ENCODE results near the gene TAF1B. TPM values are rescaled to one million over a fixed set of nuclear protein-coding genes. Genes with fewer than 3 reads are reported as not detected.
A peak's percentile ranks its signal among the peaks of the same experiment; 100 is the strongest.

Gene TAF1B
- total RNA-seq, 2 experiments from 2014 or later = 22.3 to 22.4 TPM

GRCh38 chr2:9908639-9909038 is 65.4 kb downstream of the TAF1B start:
- POLR2A ChIA-PET = no interaction called here
- H3K27me3 Mint-ChIP-seq = no peaks in the 10 kb centered on the region
- H3K27ac Mint-ChIP-seq = no peak overlapping the region
- no peak overlapping the region for H3K4me3 Mint-ChIP-seq
- no peaks in the 10 kb centered on the region for H3K4me1 Mint-ChIP-seq (ENCODE audit: low read depth)
- DNase-seq (no peak), ATAC-seq (no peak)
- intact Hi-C loops (cut with micrococcal nuclease) = no loop called here
- TF ChIP-seq, protein P1, sequence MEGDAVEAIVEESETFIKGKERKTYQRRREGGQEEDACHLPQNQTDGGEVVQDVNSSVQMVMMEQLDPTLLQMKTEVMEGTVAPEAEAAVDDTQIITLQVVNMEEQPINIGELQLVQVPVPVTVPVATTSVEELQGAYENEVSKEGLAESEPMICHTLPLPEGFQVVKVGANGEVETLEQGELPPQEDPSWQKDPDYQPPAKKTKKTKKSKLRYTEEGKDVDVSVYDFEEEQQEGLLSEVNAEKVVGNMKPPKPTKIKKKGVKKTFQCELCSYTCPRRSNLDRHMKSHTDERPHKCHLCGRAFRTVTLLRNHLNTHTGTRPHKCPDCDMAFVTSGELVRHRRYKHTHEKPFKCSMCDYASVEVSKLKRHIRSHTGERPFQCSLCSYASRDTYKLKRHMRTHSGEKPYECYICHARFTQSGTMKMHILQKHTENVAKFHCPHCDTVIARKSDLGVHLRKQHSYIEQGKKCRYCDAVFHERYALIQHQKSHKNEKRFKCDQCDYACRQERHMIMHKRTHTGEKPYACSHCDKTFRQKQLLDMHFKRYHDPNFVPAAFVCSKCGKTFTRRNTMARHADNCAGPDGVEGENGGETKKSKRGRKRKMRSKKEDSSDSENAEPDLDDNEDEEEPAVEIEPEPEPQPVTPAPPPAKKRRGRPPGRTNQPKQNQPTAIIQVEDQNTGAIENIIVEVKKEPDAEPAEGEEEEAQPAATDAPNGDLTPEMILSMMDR (IDR thresholded peaks at IDR 0.05) = no peak
- CTCF ChIA-PET = interaction anchor here (1.2 kb wide), 1 partner anchor 166 kb away, joined by 3 read pairs; no protein-coding TSS in a partner anchor
- H3K36me3 Mint-ChIP-seq (ENCODE audit: low read depth) = peaks cover 17% of the 10 kb centered on the region
- no peaks in the 10 kb centered on the region for H3K9me3 Mint-ChIP-seq

- POLR2A ChIA-PET = interaction anchor here (2.0 kb wide), 1 partner anchor 12 kb away, joined by 9 read pairs; no protein-coding TSS in a partner anchor
- ATAC-seq = no peak
- CTCF ChIA-PET = interaction anchor here (1.0 to 1.2 kb wide), 4 partner anchors 9 to 165 kb away, joined by 3 to 4 read pairs (median 4); no protein-coding TSS in a partner anchor
- Mint-ChIP-seq H3K9me3 (no peaks in the 10 kb centered on the region), H3K27ac (no peak overlapping the region), H3K27me3 (no peaks in the 10 kb centered on the region), H3K36me3 (ENCODE audit: low read depth) (peaks cover 20% of the 10 kb centered on the region), H3K4me3 (no peak overlapping the region), H3K4me1 (ENCODE audit: low read depth) (peaks cover 2% of the 10 kb centered on the region)
- TF ChIP-seq, protein P1 (IDR thresholded peaks at IDR 0.05) = no peak
- DNase-seq = no peak
- intact Hi-C loops (cut with micrococcal nuclease) = no loop called here
Measured at GRCh38 chr2:9909106-9909505, 65.8 kb downstream of the TAF1B start.

DNA sequence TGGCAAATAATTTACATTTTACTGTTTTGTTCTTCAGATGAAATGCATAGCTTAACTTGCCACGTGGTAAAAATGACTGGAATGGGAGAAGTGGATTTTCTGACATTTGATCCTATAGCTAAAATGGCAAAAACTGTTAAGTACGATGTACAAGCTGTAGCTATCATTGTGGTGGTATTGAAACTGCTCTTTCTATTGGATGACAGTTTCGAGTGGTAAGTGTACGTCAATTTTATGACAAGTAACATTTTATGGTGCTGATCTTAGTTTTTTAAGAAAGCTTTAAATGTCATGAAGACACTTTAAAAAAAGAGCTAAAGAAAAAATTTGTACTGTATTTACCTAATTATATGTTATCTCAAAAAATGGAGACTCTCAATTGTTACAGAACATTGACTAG is 67.4 kb downstream of the TAF1B start:
- Mint-ChIP-seq H3K4me3 (no peak overlapping the region), H3K27ac (no peak overlapping the region), H3K4me1 (ENCODE audit: low read depth) (peaks cover 10% of the 10 kb centered on the region), H3K27me3 (no peaks in the 10 kb centered on the region), H3K36me3 (ENCODE audit: low read depth) (peaks cover 25% of the 10 kb centered on the region), H3K9me3 (no peaks in the 10 kb centered on the region)
- POLR2A ChIA-PET = interaction anchor here (0.7 to 2.0 kb wide), 2 partner anchors 13 to 270 kb away, joined by 3 to 9 read pairs; no protein-coding TSS in a partner anchor
- ATAC-seq (no peak), DNase-seq (no peak)
- intact Hi-C loops (cut with micrococcal nuclease) = no loop called here
- TF ChIP-seq, protein P1 (IDR thresholded peaks at IDR 0.05) = no peak
- CTCF ChIA-PET = interaction anchor here (0.8 to 1.3 kb wide), 2 partner anchors 10 to 73 kb away, joined by 3 read pairs; no protein-coding TSS in a partner anchor

DNA sequence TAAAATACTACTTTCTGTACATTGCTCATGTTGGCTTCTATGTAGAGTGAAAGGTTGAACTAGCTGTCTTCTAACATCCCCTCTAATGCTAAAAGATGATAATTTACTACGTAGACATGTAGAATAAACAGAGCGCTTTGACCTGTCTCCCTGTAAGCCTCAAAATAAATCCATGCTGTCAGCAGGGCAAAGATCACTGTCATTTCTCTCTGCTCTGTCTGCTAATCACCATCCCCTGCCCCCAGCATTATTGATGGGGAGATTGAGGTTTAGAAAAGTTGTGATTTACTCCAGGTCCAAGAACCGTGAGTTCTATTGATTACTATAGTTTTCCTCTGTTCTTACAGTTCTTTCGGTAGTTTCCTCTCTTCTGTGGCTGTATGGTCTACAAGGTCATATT is 69.2 kb downstream of the TAF1B start:
- no peak overlapping the region for H3K4me3 Mint-ChIP-seq
- H3K27me3 Mint-ChIP-seq = no peaks in the 10 kb centered on the region
- POLR2A ChIA-PET = no interaction called here
- CTCF ChIA-PET = no interaction called here
- no peaks in the 10 kb centered on the region for H3K9me3 Mint-ChIP-seq
- H3K4me1 Mint-ChIP-seq (ENCODE audit: low read depth) = peaks cover 10% of the 10 kb centered on the region
- intact Hi-C loops (cut with micrococcal nuclease) = no loop called here
- TF ChIP-seq, protein P1 (IDR thresholded peaks at IDR 0.05) = no peak
- peaks cover 23% of the 10 kb centered on the region for H3K36me3 Mint-ChIP-seq (ENCODE audit: low read depth)
- DNase-seq (no peak), ATAC-seq (no peak)
- no peak overlapping the region for H3K27ac Mint-ChIP-seq

DNA sequence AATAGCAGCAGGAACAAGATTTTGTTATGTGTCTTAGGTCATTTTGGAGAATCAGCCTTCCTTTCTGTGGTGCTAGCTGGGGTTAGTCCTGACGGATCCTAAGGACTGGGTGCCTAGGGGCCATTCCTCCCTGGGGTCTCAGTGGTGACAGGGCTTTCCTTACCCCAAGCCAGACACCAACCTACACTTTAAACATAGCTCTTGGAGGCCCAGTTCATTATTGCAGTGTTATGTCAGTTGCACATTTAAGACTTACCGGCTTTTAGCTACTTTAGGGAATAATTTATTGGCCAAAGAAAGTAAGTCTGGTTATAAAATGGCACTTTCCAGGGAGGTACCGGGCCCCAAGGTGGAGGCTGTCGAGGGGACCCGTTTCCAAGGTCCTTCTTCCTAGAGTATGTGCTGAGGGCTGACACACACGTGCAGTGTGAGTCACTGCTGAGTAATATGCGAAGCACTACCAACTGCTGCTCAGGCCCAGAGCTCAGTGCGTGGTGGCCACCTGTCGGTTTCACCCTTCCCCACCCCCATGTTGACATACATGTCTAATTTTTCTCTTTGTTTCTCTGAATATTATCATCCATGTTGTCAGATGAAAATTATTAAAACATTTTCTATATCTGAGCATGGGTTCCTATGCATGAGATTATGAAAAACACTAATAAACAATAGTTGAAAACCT is 71.3 kb downstream of the TAF1B start:
- ATAC-seq (peak; percentile 100), DNase-seq (peak; percentile 77)
- intact Hi-C loops (cut with micrococcal nuclease) = no loop called here
- TF ChIP-seq, protein P1 (IDR thresholded peaks at IDR 0.05) = no peak
- Mint-ChIP-seq H3K9me3 (no peaks in the 10 kb centered on the region), H3K27ac (peak overlapping the region; percentile 51), H3K27me3 (no peaks in the 10 kb centered on the region), H3K4me3 (no peak overlapping the region), H3K36me3 (ENCODE audit: low read depth) (peaks cover 21% of the 10 kb centered on the region), H3K4me1 (ENCODE audit: low read depth) (peaks cover 10% of the 10 kb centered on the region)
- ChIA-PET CTCF (interaction anchor here (1.2 to 3.2 kb wide), 3 partner anchors 12 to 100 kb away, joined by 3 to 18 read pairs (median 7); no protein-coding TSS in a partner anchor), POLR2A (interaction anchor here (0.9 to 1.2 kb wide), 2 partner anchors 23 to 95 kb away, joined by 3 to 4 read pairs; no protein-coding TSS in a partner anchor)

Data from activated CD8-positive, alpha-beta T cell treated with anti-CD3 and anti-CD28 coated beads for 36 hours (primary cell).